GM20000 (cell line): ENCODE measurements around the gene YARS2.

Source experiments
- DNase-seq: peaks from one replicate; pipeline ENCODE4 v3.0.0; 2012; ENCODE audit warnings: low spot score
- TF ChIP-seq, protein P1 (sequence below): IDR thresholded peaks from 2 replicates; pipeline ENCODE4 v1.5.1; 2012; ENCODE audit warnings: mild to moderate bottlenecking, control low read depth; ENCODE audit errors: extremely low read depth, missing control alignments

YARS2 gene

DNA sequence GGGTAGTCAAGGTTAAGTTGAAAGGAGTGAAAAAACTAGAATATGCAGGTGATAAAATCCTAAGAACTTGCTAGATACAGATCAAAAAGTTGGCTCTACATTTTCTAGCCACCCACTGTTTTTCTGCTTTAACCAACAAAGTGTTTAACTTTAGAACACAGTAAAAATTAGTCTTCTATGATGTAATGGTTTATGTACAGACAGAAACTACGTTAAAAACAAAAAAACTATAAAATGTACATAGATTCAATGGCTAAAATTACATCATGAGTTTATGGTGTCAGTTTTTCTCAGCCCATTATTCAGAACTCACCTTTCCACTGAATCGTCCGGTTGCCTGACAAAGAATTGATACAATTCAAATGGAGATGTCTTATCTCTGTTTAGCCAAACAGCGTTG, 2.1 kb downstream of the YARS2 start:
- no peak for DNase-seq
- TF ChIP-seq, protein P1, sequence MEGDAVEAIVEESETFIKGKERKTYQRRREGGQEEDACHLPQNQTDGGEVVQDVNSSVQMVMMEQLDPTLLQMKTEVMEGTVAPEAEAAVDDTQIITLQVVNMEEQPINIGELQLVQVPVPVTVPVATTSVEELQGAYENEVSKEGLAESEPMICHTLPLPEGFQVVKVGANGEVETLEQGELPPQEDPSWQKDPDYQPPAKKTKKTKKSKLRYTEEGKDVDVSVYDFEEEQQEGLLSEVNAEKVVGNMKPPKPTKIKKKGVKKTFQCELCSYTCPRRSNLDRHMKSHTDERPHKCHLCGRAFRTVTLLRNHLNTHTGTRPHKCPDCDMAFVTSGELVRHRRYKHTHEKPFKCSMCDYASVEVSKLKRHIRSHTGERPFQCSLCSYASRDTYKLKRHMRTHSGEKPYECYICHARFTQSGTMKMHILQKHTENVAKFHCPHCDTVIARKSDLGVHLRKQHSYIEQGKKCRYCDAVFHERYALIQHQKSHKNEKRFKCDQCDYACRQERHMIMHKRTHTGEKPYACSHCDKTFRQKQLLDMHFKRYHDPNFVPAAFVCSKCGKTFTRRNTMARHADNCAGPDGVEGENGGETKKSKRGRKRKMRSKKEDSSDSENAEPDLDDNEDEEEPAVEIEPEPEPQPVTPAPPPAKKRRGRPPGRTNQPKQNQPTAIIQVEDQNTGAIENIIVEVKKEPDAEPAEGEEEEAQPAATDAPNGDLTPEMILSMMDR: no peak

DNA sequence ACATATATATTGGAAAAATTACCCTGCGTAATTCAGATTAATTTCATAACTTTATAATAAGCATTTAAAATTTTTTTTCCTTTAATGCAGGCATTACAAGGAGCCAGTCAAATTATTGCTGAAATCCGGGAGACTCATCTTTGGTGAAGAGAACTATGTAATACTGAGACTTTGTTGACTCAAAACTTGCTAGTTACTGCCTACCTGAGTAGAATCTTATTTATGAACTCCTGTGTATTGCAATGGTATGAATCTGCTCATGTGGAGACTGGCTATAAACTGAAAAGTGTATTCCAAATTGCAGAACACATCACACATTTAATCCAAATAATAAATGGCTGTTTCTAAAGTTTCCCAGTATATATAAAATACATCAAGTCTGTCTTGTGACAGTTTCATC, 12.4 kb downstream of the YARS2 start:
- TF ChIP-seq, protein P1: no peak
- no peak for DNase-seq

DNA sequence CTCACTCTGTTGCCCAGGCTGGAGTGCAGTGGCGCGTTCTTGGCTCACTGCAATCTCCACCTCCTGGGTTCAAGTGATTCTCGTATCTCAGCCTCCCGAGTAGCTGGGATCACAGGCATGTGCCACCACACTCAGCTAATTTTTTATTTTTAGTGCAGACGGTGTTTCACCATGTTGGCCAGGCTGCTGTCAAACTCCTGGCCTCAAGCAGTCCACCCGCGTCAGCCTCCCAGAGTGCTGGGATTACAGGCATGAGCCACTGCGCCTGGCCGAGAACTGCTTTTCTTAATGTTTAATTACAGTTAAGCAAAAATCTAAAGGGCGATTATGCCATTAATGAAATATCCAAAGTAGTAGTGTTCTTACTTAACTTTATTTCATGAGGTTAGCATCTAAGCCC, 13.6 kb downstream of the YARS2 start:
- no peak for DNase-seq
- TF ChIP-seq, protein P1: no peak

DNA sequence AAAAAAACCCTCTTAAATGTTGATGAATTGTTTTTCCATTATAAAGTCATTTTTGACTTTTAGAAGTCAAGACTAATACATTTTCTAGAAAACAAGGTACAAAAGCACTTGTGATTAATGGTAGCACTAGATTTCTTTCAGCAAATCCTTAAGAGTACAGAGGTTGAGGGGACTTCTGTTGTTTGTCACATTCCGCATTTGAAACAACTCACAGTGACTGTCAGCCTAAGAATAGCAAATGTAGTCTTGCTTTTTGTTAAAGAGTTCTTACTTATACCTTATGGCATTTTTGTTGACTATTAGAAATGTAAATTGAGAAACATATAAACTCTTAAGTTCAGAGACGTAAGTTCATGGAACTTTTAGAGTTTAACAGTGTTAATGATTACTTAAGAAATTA, 16.4 kb downstream of the YARS2 start:
- no peak for DNase-seq
- TF ChIP-seq, protein P1: no peak

DNA sequence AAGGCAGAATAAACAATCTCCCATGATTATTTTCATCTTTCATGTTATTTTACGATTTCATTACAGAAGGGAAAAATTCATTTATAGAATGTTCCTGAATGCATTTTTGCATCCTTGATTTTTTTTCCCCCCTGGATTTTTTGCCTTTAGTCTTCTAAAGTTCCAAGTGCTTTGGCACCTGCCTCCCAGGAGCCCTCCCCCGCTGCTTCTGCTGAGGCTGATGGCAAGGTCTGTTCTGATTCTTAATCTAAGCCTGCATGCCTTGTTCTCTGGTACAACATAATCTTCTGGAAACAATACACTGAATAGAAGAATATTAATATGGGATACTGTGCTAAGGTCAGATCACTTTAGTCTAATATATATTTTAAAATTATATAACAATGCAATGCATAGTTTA, 18.0 kb downstream of the YARS2 start:
- no peak for DNase-seq

DNA sequence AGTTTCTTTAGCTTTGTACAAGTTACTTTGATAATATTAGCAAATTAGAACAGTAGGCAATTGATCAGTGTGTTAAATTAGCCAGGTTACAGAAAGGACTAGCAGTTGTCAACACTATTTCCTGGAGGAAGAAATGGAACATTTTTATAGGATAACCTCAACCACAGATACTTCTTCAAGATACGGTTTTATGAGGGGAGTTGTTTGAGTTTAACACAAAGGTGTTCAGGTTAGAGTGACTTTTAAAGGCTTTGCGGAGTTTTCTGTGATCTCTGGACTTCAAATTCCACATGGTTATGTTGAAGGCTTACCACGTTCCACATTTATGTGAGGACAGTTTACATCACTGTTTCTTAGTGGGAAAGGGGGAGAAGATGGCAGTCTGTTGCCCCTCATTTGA, 19.3 kb downstream of the YARS2 start:
- no peak for DNase-seq
- TF ChIP-seq, protein P1: no peak

More for the DNA sequence above, 18.0 kb downstream of the YARS2 start:
- TF ChIP-seq, protein P1: no peak

DNA sequence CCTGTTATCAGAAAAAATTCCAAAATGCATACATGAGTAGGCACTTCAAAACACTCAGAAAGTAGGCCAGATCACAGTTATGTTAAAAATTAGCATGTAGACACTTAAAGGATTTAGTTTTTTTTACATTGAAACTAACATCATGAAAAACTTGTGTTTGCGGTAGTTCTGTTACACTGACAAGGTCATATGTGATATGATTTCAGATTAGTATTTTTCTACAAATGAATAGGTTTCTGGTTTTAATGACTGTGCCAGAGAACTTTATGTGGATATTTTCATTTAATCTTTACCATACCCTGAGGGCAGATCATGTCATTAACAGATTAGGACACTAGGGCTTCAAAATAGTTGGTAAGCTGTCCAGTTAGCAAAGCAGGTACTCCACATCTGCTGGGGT, 20.7 kb downstream of the YARS2 start:
- TF ChIP-seq, protein P1: no peak
- DNase-seq: no peak

DNA sequence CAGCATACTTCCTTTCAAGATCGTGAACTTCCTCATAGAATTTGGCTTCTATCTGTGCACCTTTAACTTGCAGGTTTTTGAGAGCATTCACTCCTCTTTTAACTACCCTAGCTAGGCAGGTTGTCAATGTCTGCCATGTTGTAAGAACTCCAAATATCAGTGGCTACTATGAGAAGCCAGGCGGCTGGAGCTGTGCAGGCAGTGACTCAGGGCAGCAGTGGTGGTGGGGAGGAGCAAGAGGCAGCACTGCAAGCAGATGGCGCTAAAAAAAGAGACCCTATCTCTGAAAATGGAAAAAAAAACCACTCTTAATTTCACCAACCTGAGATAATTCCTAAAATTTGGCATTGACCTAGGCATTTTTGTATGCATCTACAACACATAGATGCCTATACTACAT, 28.5 kb downstream of the YARS2 start:
- DNase-seq: no peak
- TF ChIP-seq, protein P1: no peak
